ENCODE data around the gene ADGRL1. TPM values are rescaled to one million over a fixed set of nuclear protein-coding genes. Genes with fewer than 3 reads are reported as not detected.
A peak's percentile ranks its signal among the peaks of the same experiment; 100 is the strongest.

ADGRL1 gene
- total and polyA plus RNA-seq, 7 donors: 3.0 to 37.5 (median 12.5) TPM

DNA sequence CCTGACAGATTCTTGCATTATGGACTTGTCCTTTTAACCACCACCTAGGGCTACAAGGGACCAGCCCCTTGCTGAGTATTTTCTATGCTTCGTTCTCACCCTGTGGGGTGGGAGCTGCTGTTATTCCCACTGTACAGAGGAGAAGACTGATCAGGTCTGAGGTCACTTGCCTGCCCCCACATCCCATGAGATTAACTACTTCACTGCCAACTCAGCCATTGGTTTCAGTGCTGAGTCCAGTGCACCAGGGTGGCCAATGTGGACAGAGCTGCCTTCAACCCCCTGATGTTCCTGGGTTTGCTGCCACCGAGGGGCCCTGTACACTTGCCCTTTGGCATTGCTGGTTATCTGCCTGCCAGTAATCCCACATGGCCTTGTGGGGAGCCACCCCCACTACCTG lies 95.3 kb downstream of the ADGRL1 start:
- WGBS, 2 donors: 74 to 85% methylated on average over 2 of the region's 2 CpGs
- intact Hi-C loops (cut with DNase I): no loop called here
- H3K4me3 ChIP-seq: no peak overlapping the region
- H3K9me3 ChIP-seq: no peaks in the 10 kb centered on the region
- no peaks in the 10 kb centered on the region for H3K27me3 ChIP-seq
- H3K4me1 ChIP-seq: peaks cover 0 to 82% (median 63%) of the 10 kb centered on the region in 4 donors
- peaks cover 0 to 15% (median 12%) of the 10 kb centered on the region in 4 donors for H3K36me3 ChIP-seq
- no peak for DNase-seq
- peak overlapping the region in 1 of 4 donors; percentile 34 for H3K27ac ChIP-seq
- TF ChIP-seq POLR2AphosphoS5 (IDR thresholded peaks at IDR 0.05): no peak
- TF ChIP-seq, protein P1, sequence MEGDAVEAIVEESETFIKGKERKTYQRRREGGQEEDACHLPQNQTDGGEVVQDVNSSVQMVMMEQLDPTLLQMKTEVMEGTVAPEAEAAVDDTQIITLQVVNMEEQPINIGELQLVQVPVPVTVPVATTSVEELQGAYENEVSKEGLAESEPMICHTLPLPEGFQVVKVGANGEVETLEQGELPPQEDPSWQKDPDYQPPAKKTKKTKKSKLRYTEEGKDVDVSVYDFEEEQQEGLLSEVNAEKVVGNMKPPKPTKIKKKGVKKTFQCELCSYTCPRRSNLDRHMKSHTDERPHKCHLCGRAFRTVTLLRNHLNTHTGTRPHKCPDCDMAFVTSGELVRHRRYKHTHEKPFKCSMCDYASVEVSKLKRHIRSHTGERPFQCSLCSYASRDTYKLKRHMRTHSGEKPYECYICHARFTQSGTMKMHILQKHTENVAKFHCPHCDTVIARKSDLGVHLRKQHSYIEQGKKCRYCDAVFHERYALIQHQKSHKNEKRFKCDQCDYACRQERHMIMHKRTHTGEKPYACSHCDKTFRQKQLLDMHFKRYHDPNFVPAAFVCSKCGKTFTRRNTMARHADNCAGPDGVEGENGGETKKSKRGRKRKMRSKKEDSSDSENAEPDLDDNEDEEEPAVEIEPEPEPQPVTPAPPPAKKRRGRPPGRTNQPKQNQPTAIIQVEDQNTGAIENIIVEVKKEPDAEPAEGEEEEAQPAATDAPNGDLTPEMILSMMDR (IDR thresholded peaks at IDR 0.05): no peak
- TF ChIP-seq POLR2A (IDR thresholded peaks at IDR 0.05): no peak
- no peak for TF ChIP-seq EP300 (IDR thresholded peaks at IDR 0.05)

DNA sequence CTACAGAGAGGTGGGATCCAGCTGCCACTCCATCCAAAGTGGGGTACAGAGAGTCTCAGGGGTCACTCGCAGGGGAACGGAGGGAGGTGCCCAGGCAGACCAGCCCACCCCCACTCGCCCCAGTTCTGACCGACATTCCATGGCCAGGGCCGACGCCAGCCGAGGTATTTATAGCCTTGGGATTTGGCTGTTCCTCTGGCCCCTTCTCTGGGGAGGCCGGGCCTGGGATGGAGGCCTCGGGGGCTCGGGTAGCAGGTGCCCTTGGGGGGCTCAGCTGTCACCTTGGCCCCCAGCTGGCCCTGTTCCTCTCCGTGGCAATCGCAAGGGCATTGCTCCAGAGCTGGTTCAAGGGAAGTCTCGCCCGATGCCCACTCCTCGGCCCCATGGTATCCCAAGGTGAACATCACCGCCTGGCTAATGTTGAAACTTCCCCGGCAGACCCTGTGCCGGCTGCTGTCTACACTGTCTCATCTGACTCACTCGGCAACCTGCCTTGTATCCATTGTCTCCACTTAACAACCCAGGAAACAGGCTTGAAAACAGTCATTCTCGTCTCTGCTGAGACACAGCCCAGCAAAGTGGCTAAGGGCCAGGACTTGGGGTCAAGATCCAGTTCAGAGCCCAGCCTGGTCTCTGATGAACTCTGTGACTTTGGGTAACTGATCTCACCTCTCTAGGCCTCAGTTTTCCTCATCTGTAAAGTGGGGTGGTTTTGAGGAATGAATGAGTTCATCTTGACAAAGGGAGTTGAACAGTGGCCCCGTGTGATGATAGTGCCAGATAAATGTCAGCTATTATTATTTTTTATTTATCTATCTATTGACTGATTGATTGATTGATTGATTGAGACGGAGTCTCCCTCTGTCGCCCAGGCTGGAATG lies 98.1 kb downstream of the ADGRL1 start:
- Histone ChIP-seq H3K4me3 (no peak overlapping the region), H3K27ac (peak overlapping the region; percentile 78 to 89 (median 78)), H3K9me3 (no peaks in the 10 kb centered on the region), H3K36me3 (peaks cover 8 to 39% (median 25%) of the 10 kb centered on the region in 4 donors), H3K27me3 (no peaks in the 10 kb centered on the region), H3K4me1 (peaks cover 0 to 54% (median 36%) of the 10 kb centered on the region in 4 donors)
- TF ChIP-seq POLR2A (IDR thresholded peaks at IDR 0.05): no peak
- TF ChIP-seq, protein P1 (IDR thresholded peaks at IDR 0.05): no peak
- peak in 3 of 4 donors; percentile 29 to 52 (median 38) for TF ChIP-seq POLR2AphosphoS5 (IDR thresholded peaks at IDR 0.05)
- TF ChIP-seq EP300 (IDR thresholded peaks at IDR 0.05): no peak
- WGBS, 2 donors: 84 to 85% methylated on average over 23 of the region's 23 CpGs
- DNase-seq: no peak
- intact Hi-C loops (cut with DNase I): no loop called here

- Histone ChIP-seq H3K4me3 (no peak overlapping the region), H3K9me3 (no peaks in the 10 kb centered on the region), H3K27ac (peak overlapping the region; percentile 78 to 89 (median 78)), H3K27me3 (no peaks in the 10 kb centered on the region), H3K36me3 (peaks cover 17 to 49% (median 34%) of the 10 kb centered on the region in 4 donors), H3K4me1 (peaks cover 0 to 44% (median 26%) of the 10 kb centered on the region in 4 donors)
- no peak for TF ChIP-seq POLR2AphosphoS5 (IDR thresholded peaks at IDR 0.05)
- TF ChIP-seq POLR2A (IDR thresholded peaks at IDR 0.05): no peak
- TF ChIP-seq, protein P1 (IDR thresholded peaks at IDR 0.05): no peak
- TF ChIP-seq EP300 (IDR thresholded peaks at IDR 0.05): no peak
- 92 to 94% methylated on average over 16 of the region's 16 CpGs for WGBS, 2 donors
- no peak for DNase-seq
- intact Hi-C loops (cut with DNase I): no loop called here
Observed at GRCh38 chr19:14106840-14107239, 99.1 kb downstream of the ADGRL1 start.

GRCh38 chr19:14105680-14106079 lies 100.3 kb downstream of the ADGRL1 start:
- intact Hi-C loops (cut with DNase I): no loop called here
- peaks cover 23 to 60% (median 43%) of the 10 kb centered on the region in 4 donors for H3K36me3 ChIP-seq

More at GRCh38 chr19:14105680-14106079, 100.3 kb downstream of the ADGRL1 start:
- no peaks in the 10 kb centered on the region for H3K9me3 ChIP-seq
- TF ChIP-seq EP300 (IDR thresholded peaks at IDR 0.05): no peak
- TF ChIP-seq POLR2A (IDR thresholded peaks at IDR 0.05): no peak
- TF ChIP-seq POLR2AphosphoS5 (IDR thresholded peaks at IDR 0.05): no peak
- TF ChIP-seq, protein P1 (IDR thresholded peaks at IDR 0.05): no peak
- H3K4me3 ChIP-seq: no peak overlapping the region
- peaks cover 0 to 34% (median 19%) of the 10 kb centered on the region in 4 donors for H3K4me1 ChIP-seq
- no peaks in the 10 kb centered on the region for H3K27me3 ChIP-seq
- no peak for DNase-seq
- H3K27ac ChIP-seq: peak overlapping the region in 3 of 4 donors; percentile 22 to 89 (median 35)
- WGBS, 2 donors: 28 to 76% methylated on average over 8 of the region's 8 CpGs
